GM19467 (cell line): Measurements from ENCODE around the gene DPPA2.
"Not testable (repeated sequence)": the region's sequence is repeated elsewhere in the genome, so short reads cannot be mapped to it uniquely, and the experiment has no call there.

ENCODE experiments used
- ATAC-seq: cut with Tn5 transposase; IDR thresholded peaks from one replicate; pipeline ENCODE4 v1.9.1; 2021; ENCODE audit warnings: mild to moderate bottlenecking, moderate library complexity; ENCODE audit not compliant: unreplicated experiment

The DPPA2 gene, protein sequence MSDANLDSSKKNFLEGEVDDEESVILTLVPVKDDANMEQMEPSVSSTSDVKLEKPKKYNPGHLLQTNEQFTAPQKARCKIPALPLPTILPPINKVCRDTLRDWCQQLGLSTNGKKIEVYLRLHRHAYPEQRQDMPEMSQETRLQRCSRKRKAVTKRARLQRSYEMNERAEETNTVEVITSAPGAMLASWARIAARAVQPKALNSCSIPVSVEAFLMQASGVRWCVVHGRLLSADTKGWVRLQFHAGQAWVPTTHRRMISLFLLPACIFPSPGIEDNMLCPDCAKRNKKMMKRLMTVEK

DNA sequence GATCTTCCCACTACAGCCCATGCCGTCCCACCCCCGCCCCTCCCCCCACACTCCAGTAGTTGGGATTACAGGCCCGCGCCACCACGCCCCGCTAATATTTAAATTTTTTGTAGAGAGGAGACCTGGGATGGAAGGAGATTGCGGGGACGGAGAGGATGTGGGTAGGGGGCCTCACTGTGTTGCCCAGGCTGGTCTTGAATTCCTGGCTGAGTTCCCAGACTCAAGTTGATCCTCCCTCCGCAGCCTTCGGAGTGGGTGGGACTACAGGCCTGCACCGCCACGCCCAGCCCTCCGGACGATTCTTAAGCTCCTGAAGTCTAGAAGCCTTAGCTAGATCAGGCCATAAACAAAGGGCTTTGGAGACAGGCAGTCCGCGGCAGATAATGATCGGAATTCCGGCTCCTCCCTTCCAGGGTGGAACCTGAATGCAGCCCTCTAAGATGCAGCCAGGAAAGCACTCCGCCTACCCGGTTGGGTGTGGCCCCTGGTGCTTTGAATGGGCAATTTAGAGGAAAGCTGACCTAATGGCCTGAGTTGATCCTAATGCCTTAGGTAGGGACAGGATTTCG, at the start of gene DPPA2:
TSS of gene DPPA2 (minus strand) at position 356 of the 569 bp plus-strand sequence. CDS start 1,975 bp downstream, outside the sequence.
- ATAC-seq, result no peak

DNA sequence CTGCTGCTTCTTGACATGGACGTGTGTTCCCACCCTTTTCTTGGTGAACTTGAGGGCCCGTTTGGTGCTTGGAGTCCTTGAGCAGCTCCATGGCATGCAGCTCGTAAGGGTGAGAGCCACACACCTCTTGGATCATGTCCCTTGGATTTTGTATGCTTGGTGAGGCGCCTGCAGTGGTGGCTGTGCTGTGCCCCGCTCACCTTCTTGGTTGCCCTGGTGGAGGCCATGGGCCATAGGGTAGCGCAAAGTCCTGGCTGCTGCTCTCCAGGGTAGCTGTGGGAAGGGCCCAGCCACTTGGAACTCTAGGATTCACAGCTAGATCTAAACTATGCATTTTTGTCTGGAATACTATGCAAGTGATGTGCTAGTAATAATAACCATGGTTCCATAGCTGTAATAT, 47.8 kb upstream of the DPPA2 start:
- ATAC-seq, result no peak

DNA sequence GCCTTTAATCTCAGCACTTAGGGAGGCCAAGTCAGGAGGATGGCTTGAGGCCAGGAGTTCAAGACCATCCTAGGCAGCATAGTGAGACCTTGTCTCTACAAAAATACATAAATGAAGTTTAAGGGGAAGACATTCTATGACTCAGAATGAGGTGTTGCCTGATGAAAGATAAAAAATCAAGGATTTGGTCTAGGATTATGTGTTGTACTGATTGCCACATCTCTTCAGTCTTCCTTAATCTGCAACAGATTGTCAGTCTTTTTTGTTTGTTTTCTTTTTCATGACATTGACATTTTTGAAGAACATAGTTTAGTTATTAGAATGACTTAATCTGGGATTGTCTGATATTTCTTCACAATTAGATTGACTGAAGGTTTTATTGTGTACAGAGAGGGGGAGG, 47.3 kb upstream of the DPPA2 start:
- ATAC-seq, result no peak

DNA sequence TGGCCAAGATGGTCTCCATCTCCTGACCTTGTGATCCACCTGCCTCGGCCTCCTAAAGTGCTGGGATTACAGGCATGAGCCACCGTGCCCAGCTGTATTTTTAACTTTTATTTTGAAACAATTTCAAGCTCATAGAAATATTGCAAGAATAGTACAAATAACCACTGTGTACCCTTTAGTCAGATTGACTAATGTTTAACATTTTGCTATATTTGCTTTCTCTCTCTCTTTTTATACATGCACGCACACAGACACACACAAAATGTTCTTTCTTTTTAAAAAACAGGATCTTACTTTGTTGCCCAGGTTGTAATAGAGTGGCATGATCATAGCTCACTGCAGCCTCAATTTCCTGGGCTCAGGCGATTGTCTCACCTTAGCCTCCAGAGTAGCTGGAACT, 46.5 kb upstream of the DPPA2 start:
- no peak for ATAC-seq

DNA sequence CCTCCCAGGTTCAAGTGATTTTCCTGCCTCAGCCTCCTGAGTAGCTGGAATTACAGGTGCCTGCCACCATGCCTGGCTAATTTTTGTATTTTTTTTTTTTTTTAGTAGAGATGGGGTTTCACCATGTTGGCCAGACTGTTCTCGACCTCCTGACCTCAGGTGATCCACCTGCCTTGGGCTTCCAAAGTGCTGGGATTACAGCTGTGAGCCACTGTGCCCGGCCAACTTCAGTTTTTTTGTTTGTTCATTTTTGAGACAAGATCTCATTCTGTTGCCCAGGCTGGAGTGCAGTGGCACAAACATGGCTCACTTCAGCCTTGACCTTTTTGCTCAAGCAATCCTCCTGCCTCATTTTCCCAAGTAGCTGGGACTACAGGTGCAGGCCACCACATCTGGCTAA, 42.5 kb upstream of the DPPA2 start:
- ATAC-seq, result not testable (repeated sequence)

DNA sequence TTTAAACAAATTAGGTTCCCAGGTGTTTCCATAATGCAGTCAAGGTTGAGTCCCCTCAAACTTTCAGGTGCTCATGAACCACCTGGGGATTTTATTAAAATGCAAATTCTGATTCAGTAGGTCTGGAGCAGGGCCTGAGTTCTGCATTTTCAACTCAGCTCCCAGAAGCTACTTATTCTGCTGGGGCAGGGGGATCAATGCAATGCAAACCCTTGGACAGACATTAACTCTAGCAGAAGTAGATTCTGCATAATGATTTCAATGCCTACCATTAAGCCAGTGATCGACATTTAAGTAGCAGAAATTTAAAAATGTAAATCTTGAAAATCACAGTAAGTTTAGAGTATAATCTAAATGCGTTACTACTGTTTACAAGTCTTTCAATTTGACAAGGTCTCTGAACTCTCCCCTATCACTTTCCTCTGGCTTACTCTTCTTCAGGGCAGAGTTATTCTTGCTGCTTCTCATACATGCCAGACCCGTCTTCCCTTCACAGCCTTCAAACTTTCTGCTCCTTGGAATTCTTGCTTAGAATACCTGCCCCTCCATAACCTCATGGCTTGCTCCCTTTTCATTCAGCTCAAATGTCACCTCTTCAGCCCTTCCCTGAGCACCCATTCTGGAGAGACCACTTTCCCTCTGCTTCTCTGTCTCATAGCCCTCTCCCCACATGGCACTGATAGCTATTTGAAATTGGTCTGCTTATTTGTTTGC, 40.3 kb upstream of the DPPA2 start:
- ATAC-seq, result no peak

DNA sequence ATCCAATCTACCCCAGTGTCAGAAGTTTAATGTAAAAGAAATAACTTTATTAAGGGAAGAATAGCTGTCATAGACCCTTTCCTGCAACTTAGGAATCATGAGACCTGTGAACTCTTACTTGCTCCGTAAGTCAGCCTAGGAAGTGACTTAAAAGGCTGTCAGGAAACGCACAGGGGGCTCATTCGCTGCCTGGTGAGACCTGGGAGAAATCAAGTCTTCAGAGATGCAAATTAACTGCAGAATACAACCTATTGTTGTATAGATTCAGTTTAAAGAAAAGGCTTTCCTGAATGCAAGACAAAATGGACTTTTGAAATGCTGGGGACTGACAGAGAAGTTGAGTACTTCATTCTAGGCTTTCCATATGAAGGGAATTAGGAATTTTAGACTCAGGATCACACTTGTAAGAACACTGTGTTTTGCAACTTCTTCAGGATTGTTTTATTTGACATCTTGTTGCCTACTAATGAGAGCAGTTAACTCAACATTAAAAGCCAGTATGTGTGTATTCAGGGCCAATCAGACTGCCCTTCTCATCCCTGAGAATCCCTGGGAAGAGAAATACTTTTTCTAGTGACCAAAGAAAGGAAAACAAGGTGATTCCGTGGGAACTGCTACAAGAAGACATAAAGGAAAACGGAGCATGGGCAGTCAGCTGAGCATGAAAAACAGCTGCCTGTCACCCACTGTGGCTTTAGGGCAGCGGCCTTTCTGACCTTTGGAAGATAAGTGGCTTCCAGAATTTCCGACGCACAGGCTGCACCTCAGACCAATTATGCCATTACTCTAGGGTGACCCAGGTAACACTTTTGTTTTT, 39.5 kb upstream of the DPPA2 start:
- ATAC-seq, result no peak

DNA sequence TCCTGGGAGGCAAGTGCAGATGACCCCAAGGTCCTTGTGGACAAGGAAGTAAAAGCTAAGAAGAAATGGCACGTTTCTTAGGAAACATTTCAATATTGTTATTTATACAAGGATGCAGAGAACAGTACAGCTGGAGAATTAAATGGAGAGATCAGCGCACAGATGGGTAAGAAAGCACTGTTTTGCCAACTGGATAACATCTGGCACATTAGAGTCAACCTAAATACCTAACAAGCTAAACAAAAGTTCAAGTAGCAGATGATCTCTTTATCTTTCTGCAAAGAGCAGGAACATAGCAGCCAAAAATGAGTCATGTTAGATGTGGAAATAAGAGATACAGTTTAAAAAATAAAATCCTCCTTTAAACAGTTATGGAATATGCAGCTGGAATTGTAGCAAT, 36.7 kb upstream of the DPPA2 start:
- ATAC-seq, result no peak

DNA sequence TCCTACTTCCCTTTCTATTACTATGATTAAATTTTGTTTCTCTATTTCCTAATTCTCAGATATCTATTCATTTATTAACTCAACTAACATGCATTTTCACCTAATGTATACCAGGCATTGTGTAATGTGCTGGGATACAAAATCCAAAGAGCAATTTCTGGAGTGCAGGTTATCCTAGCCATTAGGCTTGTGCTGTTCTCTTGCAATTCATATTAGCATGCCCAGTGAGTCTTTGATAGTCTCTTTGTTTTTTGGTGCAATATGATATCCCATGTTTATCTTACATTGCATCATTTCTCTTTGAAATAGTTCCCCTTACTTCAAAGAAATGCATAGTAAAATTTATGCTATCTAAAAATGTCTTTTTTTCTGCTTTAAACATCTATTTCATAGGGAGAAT, 34.9 kb upstream of the DPPA2 start:
- ATAC-seq, result no peak

DNA sequence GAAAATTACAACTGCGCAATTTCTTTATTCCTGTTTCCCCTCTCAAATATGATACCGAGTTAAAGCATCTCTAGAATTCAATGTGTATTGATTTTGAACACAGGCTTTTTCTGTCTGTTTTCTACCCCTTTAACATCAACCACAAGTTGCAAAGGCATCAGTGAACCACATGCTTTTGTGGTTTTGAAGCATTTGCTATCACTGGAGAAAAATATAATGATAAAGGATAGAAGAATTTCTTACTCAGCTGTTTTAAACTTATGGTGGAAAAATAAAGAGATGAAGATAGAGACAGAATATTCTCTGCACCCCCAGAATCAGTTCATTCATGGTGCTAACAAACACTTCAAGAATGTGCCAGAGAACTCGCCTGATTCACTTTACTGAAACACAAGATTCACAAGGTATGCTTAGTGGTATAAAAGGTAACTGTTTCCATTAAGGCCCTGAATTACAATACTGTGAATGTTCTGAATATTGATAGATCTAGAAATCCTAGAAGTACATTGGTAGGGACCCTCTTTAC, 30.5 kb upstream of the DPPA2 start:
- no peak for ATAC-seq

DNA sequence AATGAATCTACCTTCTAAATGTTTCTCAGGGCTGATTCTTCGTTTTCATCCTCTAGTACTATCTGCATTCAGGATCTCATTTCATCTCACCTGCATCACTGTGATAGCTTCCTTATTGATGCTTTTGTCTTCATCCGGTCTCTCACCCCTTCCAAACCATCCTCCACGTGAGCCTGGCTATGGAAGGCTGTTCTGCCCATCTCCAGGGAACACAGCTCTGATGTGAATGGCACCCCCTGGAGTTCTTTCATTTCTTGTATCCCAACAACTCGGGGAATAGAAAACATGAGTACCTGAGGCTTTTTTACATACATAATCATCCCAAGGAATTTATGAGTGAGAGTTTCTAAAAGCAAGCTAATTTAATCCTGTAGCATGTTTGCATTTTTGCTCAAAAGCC, 29.8 kb upstream of the DPPA2 start:
- ATAC-seq, result no peak

DNA sequence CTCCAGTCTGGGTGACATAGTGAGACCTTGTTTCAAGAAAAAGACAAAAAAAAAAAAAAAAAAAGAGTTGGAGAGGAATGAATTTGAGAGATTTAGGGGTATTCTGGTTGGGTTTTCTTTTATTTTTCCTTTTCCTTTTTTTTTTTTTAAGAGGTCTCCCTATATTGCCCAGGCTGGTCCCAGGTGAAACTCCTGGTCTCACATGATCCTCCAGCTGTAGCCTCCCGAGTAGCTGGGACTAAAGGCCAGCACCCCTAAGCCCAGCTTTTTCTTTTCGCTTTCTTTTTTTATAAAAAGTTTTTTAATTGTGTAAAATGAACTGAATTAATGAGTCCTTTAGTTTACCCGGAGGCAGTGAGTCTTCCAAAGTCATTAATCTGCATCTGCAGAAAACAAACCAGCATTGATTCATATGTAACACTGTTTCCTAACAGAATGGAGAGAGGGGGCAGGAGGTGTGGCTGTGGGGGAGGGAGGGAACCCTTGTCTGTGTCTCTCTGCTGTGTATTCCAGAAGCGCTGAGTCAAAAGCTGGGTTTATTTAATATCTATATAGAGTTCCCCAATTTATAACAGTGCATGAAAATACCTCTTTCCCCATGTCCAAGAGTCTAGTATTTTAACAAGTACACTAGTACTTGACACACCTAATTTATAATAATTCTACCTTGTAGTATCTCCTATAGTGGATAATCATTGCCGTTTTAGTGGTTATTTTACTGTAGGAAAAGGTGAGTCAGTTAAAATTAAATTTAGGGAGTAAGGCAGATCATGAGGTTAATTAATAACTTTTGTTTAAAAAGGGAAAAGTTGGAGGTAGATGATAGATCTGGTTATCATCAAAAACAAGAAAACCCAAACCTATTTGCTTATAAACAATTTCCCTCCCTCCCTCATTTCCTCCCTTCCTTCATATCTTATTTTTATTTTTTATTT, 23.7 kb upstream of the DPPA2 start:
- ATAC-seq, result no peak

DNA sequence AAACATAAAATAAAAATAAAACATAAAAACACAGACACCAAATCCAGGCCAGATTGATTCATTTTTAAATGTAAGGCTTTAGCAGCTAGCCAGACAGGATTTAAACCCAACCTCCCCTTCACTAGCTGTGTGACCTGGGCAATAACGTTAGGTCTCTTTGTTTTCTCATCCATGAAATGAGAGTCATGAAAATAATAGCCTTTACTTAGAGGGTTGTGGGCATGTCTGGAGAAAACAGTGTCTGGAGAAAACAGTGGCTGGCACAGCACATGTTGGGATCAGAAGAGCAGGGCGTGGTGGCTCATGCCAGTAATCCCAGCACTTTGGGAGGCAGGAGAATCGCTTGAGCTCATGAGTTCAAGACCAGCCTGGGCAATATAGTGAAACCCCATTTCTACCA, 22.9 kb upstream of the DPPA2 start:
- ATAC-seq, result no peak

DNA sequence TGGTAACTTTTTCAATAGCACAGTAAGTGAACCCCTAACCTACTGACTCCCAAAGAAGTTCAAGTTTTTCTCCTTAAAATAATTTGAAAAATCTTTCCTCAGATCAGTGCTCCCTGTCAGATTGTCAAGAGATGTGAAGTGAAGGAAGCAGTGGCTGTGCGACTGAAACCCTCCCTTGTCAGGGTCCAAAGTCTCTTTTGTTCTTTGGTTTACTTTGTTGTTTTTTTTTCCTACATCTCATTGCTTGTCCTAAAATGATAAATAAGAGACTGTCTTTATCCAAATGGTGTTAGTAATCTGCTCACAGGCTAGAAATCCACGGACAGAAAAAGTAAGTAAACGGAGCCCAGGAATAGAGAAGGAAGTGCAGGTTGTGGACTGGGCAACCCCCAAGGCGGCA, 22.0 kb upstream of the DPPA2 start:
- no peak for ATAC-seq

DNA sequence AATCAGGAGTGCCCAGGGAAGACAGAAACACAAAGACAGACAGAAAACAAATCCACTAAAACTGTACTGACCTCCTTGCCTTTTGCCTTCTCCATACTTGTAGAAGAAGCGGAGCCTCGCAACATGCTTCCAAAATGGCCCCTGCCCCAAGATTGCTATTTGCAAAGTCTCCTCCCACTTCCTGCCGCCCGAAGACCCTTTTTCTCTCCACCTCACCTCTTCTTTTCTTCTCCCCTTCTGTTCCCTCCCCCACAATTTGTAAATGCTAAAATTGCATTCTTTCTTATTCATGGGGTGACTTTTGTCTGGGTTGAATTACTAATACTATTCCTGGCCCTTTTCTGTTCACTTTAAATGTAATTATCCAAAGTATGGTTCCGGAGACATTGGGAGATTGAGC, 21.1 kb upstream of the DPPA2 start, which contains the start of gene DPPA4:
TSS of gene DPPA4 (minus strand) at position 154 of the 400 bp plus-strand sequence. CDS start at position 125, 29 bp downstream.
- no peak for ATAC-seq

DNA sequence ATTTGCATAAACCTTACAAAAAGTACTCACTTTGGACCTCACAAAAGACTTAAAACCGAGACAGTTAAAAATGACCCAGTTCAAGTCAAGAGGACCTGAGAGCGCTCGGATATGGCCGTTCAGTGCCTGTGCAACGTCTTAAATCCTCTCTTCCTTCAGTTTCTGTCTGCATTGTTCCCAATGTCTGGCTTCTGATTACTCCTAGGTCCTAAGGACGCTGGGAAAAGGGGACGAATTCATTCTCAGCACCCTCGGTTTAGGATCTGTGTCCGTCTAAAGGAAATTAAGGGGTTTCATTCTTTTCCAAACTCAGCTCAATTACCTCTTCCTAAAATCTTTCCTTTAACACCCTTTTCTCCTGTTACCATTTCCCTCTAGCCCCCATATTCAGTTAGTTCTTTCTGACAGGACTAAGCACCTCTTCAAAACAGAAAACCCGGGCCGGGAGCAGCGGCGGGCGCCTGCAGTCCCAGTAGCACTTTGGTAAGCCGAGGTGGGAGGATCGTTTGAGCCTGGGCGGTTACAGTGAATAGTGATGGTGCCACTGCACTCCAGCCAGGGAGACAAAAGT, 20.1 kb upstream of the DPPA2 start:
- no peak for ATAC-seq

DNA sequence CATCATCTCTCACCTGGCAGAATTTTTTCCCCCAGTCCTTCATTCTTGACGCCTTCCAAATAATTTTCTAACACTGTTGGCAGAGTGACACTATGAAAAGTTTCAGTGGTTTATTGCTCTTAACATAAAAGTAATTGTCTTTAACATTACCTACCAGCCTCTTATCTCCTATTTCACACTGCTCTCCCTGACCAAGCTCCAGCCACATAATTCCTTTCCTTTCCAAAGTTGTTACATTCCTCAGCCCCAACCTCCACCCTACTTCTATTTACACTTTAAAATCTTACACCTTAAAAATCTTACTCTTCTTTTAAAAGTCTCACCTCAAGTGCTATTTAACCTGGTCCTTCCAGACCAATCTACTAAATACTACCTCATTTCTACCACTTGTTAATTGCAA, 18.3 kb upstream of the DPPA2 start:
- ATAC-seq, result no peak

DNA sequence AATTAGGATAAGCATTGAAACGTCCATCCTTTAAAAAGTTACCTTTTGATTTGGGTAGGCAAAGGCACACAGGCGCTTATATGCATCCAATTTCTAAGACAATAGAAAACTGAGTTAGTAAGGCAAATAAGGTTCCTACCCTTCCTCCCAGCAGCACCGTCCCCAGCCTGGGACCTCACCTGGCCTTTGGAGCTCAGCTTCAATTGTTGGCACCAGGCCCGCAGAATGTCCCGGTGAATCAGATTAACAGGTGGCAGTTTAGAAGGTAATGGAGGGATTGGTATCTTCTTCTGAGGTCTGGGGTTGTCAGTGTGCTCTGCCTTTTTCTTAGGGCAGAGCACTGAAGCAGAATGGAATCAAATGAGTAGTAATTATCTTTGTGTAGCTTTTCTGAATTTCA, 15.4 kb upstream of the DPPA2 start:
- no peak for ATAC-seq

DNA sequence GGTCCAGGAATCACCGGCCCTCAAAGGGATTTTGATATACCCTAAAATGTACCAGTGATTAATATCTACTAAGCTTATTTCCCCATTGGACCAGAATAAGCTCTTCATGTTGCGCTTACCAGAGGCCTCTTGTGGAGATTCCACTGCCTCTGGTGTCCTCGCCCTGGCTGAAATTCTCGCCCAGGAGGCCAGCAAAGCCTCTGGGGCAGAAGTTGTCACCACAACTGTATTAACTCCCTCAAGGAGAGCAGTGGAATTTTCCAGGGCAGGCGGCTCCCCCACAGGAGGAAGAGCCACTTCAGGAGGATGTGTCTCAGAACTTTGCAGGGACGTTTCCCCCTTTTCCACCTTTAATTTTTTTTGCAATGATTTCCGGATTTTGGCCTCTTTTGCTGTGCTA, 14.1 kb upstream of the DPPA2 start:
- ATAC-seq, result no peak

DNA sequence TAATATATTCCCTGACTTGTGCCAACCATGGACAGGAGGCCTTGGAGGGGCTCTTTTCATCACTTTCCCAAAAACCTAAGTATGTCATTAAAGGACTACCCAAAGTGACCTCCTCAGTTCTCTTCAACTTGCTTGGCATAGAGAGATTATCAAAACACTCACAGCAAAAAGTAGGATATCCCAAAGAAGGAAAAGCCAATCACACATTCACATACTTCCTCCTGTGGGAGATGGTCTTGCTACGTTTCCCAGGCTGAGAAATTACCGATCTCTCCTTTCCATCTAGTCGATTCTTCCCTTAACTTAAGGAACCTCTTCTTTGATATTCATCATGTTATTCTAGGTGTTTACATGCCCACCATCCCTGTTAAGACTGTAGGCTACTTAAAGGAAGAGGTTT, 11.9 kb upstream of the DPPA2 start:
- ATAC-seq, result no peak
